GM18909 (cell line): ENCODE results near the gene STX8.
"Not testable (repeated sequence)": the region's sequence is repeated elsewhere in the genome, so short reads cannot be mapped to it uniquely, and the experiment has no call there.

Experiments used
- ATAC-seq: cut with Tn5 transposase; IDR thresholded peaks from one replicate; pipeline ENCODE4 v1.9.1; 2021; ENCODE audit warnings: mild to moderate bottlenecking; ENCODE audit not compliant: unreplicated experiment, poor library complexity

The STX8 gene

GRCh38 chr17:9408868-9409829, 166.5 kb downstream of the STX8 start:
- no peak for ATAC-seq

GRCh38 chr17:9408381-9408780, 167.2 kb downstream of the STX8 start:
- ATAC-seq, result no peak

- no peak for ATAC-seq
Measured at GRCh38 chr17:9406046-9406606, 169.5 kb downstream of the STX8 start.

GRCh38 chr17:9403257-9403656, 172.4 kb downstream of the STX8 start:
- no peak for ATAC-seq

- ATAC-seq, result no peak
Measured at GRCh38 chr17:9402590-9403199, 172.9 kb downstream of the STX8 start.

- no peak for ATAC-seq
Measured at GRCh38 chr17:9401434-9401833, 174.2 kb downstream of the STX8 start.

GRCh38 chr17:9389111-9389527, 186.5 kb downstream of the STX8 start:
- ATAC-seq, result no peak

GRCh38 chr17:9386401-9386800, 189.2 kb downstream of the STX8 start:
- ATAC-seq, result no peak

GRCh38 chr17:9383826-9384225, 191.8 kb downstream of the STX8 start:
- no peak for ATAC-seq

GRCh38 chr17:9382626-9383025, 193.0 kb downstream of the STX8 start:
- ATAC-seq, result no peak

- no peak for ATAC-seq
Measured at GRCh38 chr17:9381068-9381467, 194.6 kb downstream of the STX8 start.

- no peak for ATAC-seq
Measured at GRCh38 chr17:9380361-9380760, 195.3 kb downstream of the STX8 start.

- not testable (repeated sequence) for ATAC-seq
Measured at GRCh38 chr17:9376177-9376576, 199.4 kb downstream of the STX8 start.

GRCh38 chr17:9371019-9371418, 204.6 kb downstream of the STX8 start:
- ATAC-seq, result no peak

GRCh38 chr17:9370467-9370866, 205.2 kb downstream of the STX8 start:
- ATAC-seq, result no peak

GRCh38 chr17:9368631-9369030, 207.0 kb downstream of the STX8 start:
- ATAC-seq, result no peak

GRCh38 chr17:9367156-9367555, 208.5 kb downstream of the STX8 start:
- no peak for ATAC-seq

GRCh38 chr17:9364837-9365430, 210.7 kb downstream of the STX8 start:
- ATAC-seq, result no peak

- no peak for ATAC-seq
Measured at GRCh38 chr17:9363440-9364350, 211.9 kb downstream of the STX8 start.
